GM18868 (cell line): ENCODE data around the gene TMOD4.
"Not testable (repeated sequence)": the region's sequence is repeated elsewhere in the genome, so short reads cannot be mapped to it uniquely, and the experiment has no call there.

Experiments
- ATAC-seq: cut with Tn5 transposase; IDR thresholded peaks from one replicate; pipeline ENCODE4 v1.9.1; 2021; ENCODE audit warnings: mild to moderate bottlenecking, moderate library complexity; ENCODE audit not compliant: unreplicated experiment

Gene TMOD4

GRCh38 chr1:151175863-151176262 lies at the start of gene TMOD4:
TMOD4 (minus strand) TSS chr1:151175981; CDS start chr1:151174875, 1,106 bp downstream.
- ATAC-seq: no peak

- ATAC-seq: no peak
Measured at GRCh38 chr1:151222130-151222529, 46.3 kb upstream of the TMOD4 start.

- ATAC-seq: no peak
Measured at GRCh38 chr1:151221616-151222015, 45.8 kb upstream of the TMOD4 start.

GRCh38 chr1:151213560-151213959 lies 37.8 kb upstream of the TMOD4 start:
- ATAC-seq: no peak

- no peak for ATAC-seq
Measured at GRCh38 chr1:151211972-151212705, 36.4 kb upstream of the TMOD4 start.

- ATAC-seq: no peak
Measured at GRCh38 chr1:151210830-151211229, 35.0 kb upstream of the TMOD4 start.

GRCh38 chr1:151205381-151205965 lies 29.7 kb upstream of the TMOD4 start:
- ATAC-seq: not testable (repeated sequence)

- no peak for ATAC-seq
Measured at GRCh38 chr1:151199873-151200581, 24.2 kb upstream of the TMOD4 start.

- peak; percentile 79 for ATAC-seq
Measured at GRCh38 chr1:151198254-151199127, 22.7 kb upstream of the TMOD4 start, which contains the start of gene PIP5K1A. PIP5K1A (plus strand) TSS chr1:151198552; CDS start chr1:151198997, 445 bp downstream.

- ATAC-seq: no peak
Measured at GRCh38 chr1:151197863-151198253, 22.1 kb upstream of the TMOD4 start.

GRCh38 chr1:151196292-151196800 lies 20.6 kb upstream of the TMOD4 start:
- no peak for ATAC-seq

GRCh38 chr1:151194894-151195594 lies 19.3 kb upstream of the TMOD4 start:
- not testable (repeated sequence) for ATAC-seq

GRCh38 chr1:151193856-151194255 lies 18.1 kb upstream of the TMOD4 start:
- ATAC-seq: no peak

GRCh38 chr1:151193304-151193703 lies 17.5 kb upstream of the TMOD4 start:
- ATAC-seq: no peak

- ATAC-seq: no peak
Measured at GRCh38 chr1:151192047-151192446, 16.3 kb upstream of the TMOD4 start.

GRCh38 chr1:151189637-151190445 lies 14.1 kb upstream of the TMOD4 start, which contains the start of gene VPS72:
VPS72 (minus strand) TSS chr1:151190197; CDS start chr1:151190121, 76 bp downstream.
- peak; percentile 91 for ATAC-seq

- ATAC-seq: not testable (repeated sequence)
Measured at GRCh38 chr1:151188667-151189066, 12.9 kb upstream of the TMOD4 start.

- no peak for ATAC-seq
Measured at GRCh38 chr1:151187205-151187604, 11.4 kb upstream of the TMOD4 start.

- ATAC-seq: no peak
Measured at GRCh38 chr1:151184211-151184610, 8.4 kb upstream of the TMOD4 start.
